Effector memory CD8-positive, alpha-beta T cell (primary cell): ENCODE results near the gene SYNGAP1.
"Not testable (repeated sequence)": the region's sequence is repeated elsewhere in the genome, so short reads cannot be mapped to it uniquely, and the experiment has no call there.

Experiments used
- ATAC-seq: fragments of 150-1000 bp; cut with Tn5 transposase; replicated peaks from 2 replicates; pipeline ENCODE4 v1.10.0; 2021; ENCODE audit warnings: mild to moderate bottlenecking, moderate library complexity
- DNase-seq, 3 experiments: peaks; one replicate each; pipeline ENCODE4 v3.0.0; 2021
- H3K27ac Mint-ChIP-seq, 2 donors: one replicate each; pipeline ENCODE4 v1.8.0; 2022; ENCODE audit warnings: mild to moderate bottlenecking in 2 of 2, mixed read lengths in 2 of 2, moderate library complexity in 2 of 2
- H3K27me3 Mint-ChIP-seq, 2 donors: one replicate each; pipeline ENCODE4 v1.8.0; 2022; ENCODE audit warnings: mixed read lengths in 2 of 2
- H3K36me3 Mint-ChIP-seq: one replicate; pipeline ENCODE4 v1.8.0; 2022; ENCODE audit warnings: mild to moderate bottlenecking, moderate library complexity, mixed read lengths; ENCODE audit not compliant: insufficient read depth
- H3K4me1 Mint-ChIP-seq, 2 donors: one replicate each; pipeline ENCODE4 v1.8.0; 2022; ENCODE audit warnings: low read depth in 2 of 2, mixed read lengths in 2 of 2
- H3K4me3 Mint-ChIP-seq, 2 donors: one replicate each; pipeline ENCODE4 v1.8.0; 2022; ENCODE audit warnings: mild to moderate bottlenecking in 2 of 2, mixed read lengths in 2 of 2, moderate library complexity in 2 of 2
- H3K9me3 Mint-ChIP-seq, 2 donors: one replicate each; pipeline ENCODE4 v1.8.0; 2022; ENCODE audit warnings: mixed read lengths in 2 of 2

Gene SYNGAP1

DNA sequence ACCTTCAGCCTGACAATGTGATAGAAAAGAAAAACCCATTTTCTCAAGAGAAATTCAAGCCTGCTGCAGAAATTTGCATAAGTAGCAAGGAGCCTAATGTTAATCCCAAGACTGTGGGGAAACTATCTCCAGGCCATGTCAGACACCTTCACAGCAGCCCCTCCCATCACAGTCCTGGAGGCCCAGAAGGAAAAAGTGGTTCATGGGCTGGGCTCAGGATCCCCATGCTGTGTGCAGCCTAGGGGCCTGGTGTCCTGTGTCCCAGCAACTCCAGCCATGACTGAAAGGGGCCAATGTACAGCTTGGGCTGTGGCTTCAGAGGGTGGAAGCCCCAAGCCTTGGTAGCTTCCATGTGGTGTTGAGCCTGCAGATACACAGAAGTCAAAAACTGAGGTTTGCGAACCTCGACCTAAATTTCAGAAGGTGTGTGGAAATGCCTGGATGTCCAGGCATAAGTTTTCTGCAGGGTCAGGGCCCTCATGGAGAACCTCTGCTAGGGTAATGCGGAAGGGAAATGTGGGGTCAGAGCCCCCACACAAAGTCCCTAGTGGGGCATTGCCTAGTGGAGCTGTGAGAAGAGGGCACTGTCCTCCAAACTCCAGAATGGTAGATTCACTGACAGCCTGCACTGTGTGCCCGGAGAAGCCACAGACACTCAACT is 46.3 kb downstream of the SYNGAP1 start:
- DNase-seq (no peak), ATAC-seq (no peak)
- H3K4me1 Mint-ChIP-seq, result no peaks in the 10 kb centered on the region
- H3K36me3 Mint-ChIP-seq, result no peaks in the 10 kb centered on the region
- H3K27ac Mint-ChIP-seq, result no peak overlapping the region
- no peaks in the 10 kb centered on the region for H3K9me3 Mint-ChIP-seq
- no peak overlapping the region for H3K4me3 Mint-ChIP-seq
- H3K27me3 Mint-ChIP-seq, result no peaks in the 10 kb centered on the region

DNA sequence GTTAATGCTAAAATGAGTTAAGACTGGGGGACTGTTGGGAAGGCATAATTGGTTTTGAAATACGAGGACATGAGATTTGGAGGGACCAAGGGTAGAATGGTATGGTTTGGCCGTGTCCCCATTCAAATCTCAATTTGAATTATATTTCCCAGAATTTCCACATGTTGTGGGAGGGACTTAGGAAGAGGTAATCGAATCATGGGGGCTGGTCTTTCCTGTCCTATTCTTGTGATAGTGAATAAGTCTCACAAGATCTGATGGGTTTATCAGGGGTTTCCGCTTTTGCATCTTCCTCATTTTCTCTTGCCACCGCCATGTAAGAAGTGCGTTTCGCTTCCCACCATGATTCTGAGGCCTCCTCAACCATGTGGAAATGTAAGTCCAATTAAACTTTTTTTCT is 47.2 kb downstream of the SYNGAP1 start:
- peak overlapping the region in 1 of 2 donors; percentile 2 for H3K27ac Mint-ChIP-seq
- no peaks in the 10 kb centered on the region for H3K4me1 Mint-ChIP-seq
- H3K36me3 Mint-ChIP-seq, result no peaks in the 10 kb centered on the region
- H3K9me3 Mint-ChIP-seq, result no peaks in the 10 kb centered on the region
- ATAC-seq, result no peak
- no peaks in the 10 kb centered on the region for H3K27me3 Mint-ChIP-seq
- no peak overlapping the region for H3K4me3 Mint-ChIP-seq
- DNase-seq, result no peak

DNA sequence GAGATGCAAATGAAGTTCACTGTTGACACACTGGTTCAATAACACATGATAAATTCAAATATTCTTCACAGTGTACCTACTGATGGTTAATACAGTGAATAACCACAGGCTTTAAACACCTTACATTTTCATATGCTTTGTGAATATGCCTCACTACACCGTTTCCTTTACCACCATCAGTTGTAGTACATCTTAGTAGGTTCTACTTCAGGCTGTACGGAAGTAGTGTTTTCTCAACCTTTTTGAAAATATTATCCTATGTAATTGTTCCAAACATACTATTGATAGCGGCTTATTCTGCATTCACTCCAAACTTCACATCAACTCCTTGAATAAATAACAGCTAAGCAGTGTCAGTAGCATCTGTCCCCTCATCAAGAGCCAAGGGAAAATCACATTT is 49.8 kb downstream of the SYNGAP1 start:
- H3K27me3 Mint-ChIP-seq, result no peaks in the 10 kb centered on the region
- H3K27ac Mint-ChIP-seq, result no peak overlapping the region
- no peak overlapping the region for H3K4me3 Mint-ChIP-seq
- H3K9me3 Mint-ChIP-seq, result no peaks in the 10 kb centered on the region
- no peak for DNase-seq
- no peaks in the 10 kb centered on the region for H3K36me3 Mint-ChIP-seq
- ATAC-seq, result no peak
- H3K4me1 Mint-ChIP-seq, result no peaks in the 10 kb centered on the region

DNA sequence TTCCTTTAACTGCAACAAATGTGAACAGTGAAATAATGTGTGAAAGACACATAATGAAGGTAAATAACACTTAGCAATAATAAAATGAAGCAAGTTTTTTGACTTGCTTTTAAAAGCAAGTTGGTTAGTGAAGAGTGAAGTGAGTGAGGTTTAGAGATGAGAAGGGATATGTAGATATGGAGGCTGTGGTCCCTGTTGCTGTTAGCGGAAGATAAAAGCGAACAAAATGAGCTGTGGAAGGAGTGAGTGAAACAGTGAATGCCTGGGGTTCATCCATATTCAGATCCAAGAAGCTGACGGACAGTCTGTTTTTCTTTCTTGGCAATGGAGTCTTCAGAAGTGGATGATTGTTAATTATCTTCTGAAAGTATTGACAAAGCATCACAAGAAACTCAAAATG is 58.0 kb downstream of the SYNGAP1 start:
- Mint-ChIP-seq H3K9me3 (no peaks in the 10 kb centered on the region), H3K36me3 (peaks cover 3% of the 10 kb centered on the region), H3K27me3 (peaks cover 0 to 14% of the 10 kb centered on the region in 2 donors), H3K4me1 (peaks cover 0 to 3% of the 10 kb centered on the region in 2 donors), H3K27ac (no peak overlapping the region), H3K4me3 (no peak overlapping the region)
- DNase-seq, result no peak
- no peak for ATAC-seq

DNA sequence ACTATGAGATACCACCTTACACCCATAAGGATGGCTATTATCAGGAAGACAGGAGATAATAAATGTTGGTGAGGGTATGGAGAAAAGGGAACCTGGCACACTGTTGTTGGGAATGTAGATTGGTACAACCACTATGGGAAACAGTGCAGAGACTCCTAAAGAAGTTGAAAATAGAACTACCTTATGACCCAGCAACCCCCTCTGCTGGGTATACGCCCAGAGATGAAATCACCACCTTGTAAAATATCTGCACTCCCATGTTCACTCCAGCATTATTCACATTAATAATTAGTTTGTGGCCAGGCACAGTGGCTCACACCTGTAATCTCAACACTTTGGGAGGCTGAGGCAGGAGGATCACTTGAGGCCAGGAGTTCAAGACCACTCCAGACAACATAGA is 61.3 kb downstream of the SYNGAP1 start:
- Mint-ChIP-seq H3K27me3 (peaks cover 0 to 14% of the 10 kb centered on the region in 2 donors), H3K4me3 (no peak overlapping the region), H3K9me3 (no peaks in the 10 kb centered on the region), H3K36me3 (peaks cover 3% of the 10 kb centered on the region), H3K4me1 (peaks cover 0 to 3% of the 10 kb centered on the region in 2 donors), H3K27ac (no peak overlapping the region)
- no peak for ATAC-seq
- no peak for DNase-seq

DNA sequence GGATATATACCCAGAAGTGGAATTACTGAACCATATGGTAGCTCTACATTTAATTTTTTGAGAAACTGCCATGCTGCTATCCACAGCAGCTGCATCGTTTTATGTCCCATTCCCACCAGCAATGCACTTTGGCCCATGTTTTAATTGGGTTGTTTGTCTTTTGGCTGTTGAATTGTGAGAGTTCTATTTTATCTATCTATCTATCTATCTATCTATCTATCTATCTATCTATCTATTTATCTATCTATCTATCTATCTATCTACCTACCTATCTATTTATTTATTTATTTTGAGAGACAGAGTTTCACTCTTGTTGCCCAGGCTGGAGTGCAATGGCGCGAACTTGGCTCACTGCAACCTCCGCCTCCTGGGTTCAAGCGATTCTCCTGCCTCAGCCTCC is 62.8 kb downstream of the SYNGAP1 start:
- H3K4me3 Mint-ChIP-seq, H3K9me3 Mint-ChIP-seq, ATAC-seq, DNase-seq, H3K36me3 Mint-ChIP-seq, H3K4me1 Mint-ChIP-seq, H3K27ac Mint-ChIP-seq: not testable (repeated sequence)
- peaks cover 1 to 17% of the 10 kb centered on the region in 2 donors for H3K27me3 Mint-ChIP-seq

DNA sequence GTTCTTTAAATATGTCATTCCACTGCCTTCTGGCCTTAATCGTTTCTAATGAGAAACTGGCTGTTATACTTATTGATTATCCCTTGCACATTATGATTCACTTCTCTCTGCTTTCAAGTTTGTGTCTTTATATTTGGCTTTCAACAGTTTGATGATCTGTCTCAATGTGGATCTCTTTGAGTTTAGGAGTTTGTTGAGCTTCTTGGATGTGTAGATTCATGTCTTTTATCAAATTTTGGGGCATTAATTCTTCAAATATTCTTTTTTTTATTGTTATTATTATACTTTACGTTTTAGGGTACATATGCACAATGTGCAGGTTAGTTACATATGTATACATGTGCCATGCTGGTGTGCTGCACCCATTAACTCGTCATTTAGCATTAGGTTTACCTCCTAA is 63.8 kb downstream of the SYNGAP1 start:
- DNase-seq (no peak), ATAC-seq (no peak)
- Mint-ChIP-seq H3K4me3 (no peak overlapping the region), H3K36me3 (no peaks in the 10 kb centered on the region), H3K4me1 (peaks cover 0 to 3% of the 10 kb centered on the region in 2 donors), H3K27me3 (peaks cover 10 to 26% of the 10 kb centered on the region in 2 donors), H3K27ac (no peak overlapping the region), H3K9me3 (no peaks in the 10 kb centered on the region)

DNA sequence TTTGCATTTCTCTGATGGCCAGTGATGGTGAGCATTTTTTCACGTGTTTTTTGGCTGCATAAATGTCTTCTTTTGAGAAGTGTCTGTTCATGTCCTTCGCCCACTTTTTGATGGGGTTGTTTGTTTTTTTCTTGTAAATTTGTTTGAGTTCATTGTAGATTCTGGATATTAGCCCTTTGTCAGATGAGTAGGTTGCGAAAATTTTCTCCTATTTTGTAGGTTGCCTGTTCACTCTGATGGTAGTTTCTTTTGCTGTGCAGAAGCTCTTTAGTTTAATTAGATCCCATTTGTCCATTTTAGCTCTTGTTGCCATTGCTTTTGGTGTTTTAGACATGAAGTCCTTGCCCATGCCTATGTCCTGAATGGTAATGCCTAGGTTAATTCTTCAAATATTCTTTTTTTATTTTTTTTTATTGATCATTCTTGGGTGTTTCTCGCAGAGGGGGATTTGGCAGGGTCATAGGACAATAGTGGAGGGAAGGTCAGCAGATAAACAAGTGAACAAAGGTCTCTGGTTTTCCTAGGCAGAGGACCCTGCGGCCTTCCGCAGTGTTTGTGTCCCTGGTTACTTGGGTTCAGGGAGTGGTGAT is 64.9 kb downstream of the SYNGAP1 start:
- H3K4me3 Mint-ChIP-seq, H3K36me3 Mint-ChIP-seq, ATAC-seq, DNase-seq, H3K9me3 Mint-ChIP-seq, H3K4me1 Mint-ChIP-seq, H3K27ac Mint-ChIP-seq: not testable (repeated sequence)
- H3K27me3 Mint-ChIP-seq, result peaks cover 16 to 29% of the 10 kb centered on the region in 2 donors

DNA sequence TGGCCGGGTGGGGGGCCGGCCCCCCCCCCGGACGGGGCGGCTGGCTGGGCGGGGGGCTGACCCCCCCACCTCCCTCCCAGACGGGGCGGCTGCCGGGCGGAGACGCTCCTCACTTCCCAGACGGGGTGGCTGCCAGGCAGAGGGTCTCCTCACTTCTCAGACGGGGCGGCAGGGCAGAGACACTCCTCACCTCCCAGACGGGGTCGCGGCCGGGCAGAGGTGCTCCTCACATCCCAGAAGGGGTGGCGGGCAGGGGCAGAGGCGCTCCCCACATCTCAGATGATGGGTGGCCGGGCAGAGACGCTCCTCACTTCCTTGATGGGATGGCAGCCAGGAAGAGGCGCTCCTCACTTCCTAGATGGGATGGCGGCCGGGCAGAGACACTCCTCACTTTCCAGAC is 65.8 kb downstream of the SYNGAP1 start:
- H3K27ac Mint-ChIP-seq, H3K4me1 Mint-ChIP-seq, H3K36me3 Mint-ChIP-seq, H3K4me3 Mint-ChIP-seq, H3K9me3 Mint-ChIP-seq, DNase-seq, ATAC-seq: not testable (repeated sequence)
- peaks cover 16 to 30% of the 10 kb centered on the region in 2 donors for H3K27me3 Mint-ChIP-seq

DNA sequence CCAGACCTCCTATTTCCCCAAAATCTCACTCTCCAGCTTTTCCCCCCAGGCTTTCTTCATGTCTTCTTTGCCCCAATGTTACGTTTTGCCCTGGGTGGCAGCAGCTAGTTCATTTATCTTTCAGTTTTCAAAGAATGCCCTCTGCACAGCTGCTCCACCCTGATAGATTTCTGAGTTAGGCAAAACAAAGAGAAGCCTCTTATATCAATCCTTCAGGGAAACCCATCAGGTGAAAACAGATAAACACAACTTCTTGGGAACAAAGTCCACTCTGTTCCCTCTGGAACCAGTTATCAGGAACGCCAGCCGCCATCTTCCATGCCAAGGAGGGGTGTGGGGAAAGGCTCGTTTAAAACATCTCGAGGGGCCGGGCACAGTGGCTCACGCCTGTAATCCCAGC is 68.5 kb downstream of the SYNGAP1 start:
- H3K9me3 Mint-ChIP-seq, result no peaks in the 10 kb centered on the region
- H3K4me3 Mint-ChIP-seq, result no peak overlapping the region
- no peak overlapping the region for H3K27ac Mint-ChIP-seq

DNA sequence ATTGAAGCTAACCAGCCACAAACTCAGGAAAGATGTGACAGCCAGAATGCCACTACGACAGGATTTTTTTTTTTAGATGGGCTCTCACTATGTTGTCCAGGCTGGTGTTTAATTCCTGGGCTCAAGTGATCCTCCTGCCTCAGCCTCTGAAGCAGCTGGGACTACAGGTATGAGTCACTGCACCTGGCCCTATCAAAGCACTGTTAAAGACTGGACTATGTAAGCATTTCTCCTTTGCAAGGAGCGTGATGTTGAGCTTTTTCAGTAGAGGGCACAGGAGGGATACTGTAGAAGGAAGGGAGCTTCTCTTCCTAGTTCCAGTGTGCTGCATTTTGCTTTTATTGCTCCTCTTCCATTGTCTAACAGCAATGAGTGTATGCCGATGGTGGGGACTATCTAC is 70.3 kb downstream of the SYNGAP1 start:
- H3K27ac Mint-ChIP-seq, result no peak overlapping the region
- no peaks in the 10 kb centered on the region for H3K36me3 Mint-ChIP-seq
- no peak for ATAC-seq
- peaks cover 16 to 27% of the 10 kb centered on the region in 2 donors for H3K27me3 Mint-ChIP-seq
- H3K4me1 Mint-ChIP-seq, result no peaks in the 10 kb centered on the region
- no peak for DNase-seq
- H3K9me3 Mint-ChIP-seq, result no peaks in the 10 kb centered on the region
- H3K4me3 Mint-ChIP-seq, result no peak overlapping the region

More for the DNA sequence above, 68.5 kb downstream of the SYNGAP1 start:
- H3K27me3 Mint-ChIP-seq, result peaks cover 16 to 27% of the 10 kb centered on the region in 2 donors
- ATAC-seq (no peak), DNase-seq (no peak)
- H3K4me1 Mint-ChIP-seq, result no peaks in the 10 kb centered on the region
- no peaks in the 10 kb centered on the region for H3K36me3 Mint-ChIP-seq

DNA sequence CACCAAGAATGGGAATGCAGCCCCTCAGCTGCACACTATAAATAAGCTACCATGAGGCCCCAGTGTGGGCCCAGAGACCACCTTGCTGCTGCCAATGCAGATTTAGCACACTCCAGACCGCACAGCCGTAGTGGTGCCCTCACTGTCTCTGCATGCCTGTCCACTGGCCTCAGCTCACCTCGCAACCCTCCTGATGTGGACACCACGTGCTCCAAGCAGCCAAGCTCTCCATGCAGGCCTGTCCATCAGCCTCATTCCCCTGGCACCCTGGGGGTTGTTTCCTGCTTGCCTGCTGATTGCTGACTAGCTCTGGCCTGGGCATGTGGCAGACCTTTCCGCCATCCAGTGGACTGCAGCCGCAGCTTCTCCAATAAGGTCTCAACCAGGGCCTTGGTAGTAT is 70.8 kb downstream of the SYNGAP1 start:
- H3K4me1 Mint-ChIP-seq, result no peaks in the 10 kb centered on the region
- ATAC-seq (no peak), DNase-seq (no peak)
- no peaks in the 10 kb centered on the region for H3K36me3 Mint-ChIP-seq
- H3K27me3 Mint-ChIP-seq, result peaks cover 16 to 27% of the 10 kb centered on the region in 2 donors
- no peak overlapping the region for H3K27ac Mint-ChIP-seq
- no peak overlapping the region for H3K4me3 Mint-ChIP-seq
- no peaks in the 10 kb centered on the region for H3K9me3 Mint-ChIP-seq

DNA sequence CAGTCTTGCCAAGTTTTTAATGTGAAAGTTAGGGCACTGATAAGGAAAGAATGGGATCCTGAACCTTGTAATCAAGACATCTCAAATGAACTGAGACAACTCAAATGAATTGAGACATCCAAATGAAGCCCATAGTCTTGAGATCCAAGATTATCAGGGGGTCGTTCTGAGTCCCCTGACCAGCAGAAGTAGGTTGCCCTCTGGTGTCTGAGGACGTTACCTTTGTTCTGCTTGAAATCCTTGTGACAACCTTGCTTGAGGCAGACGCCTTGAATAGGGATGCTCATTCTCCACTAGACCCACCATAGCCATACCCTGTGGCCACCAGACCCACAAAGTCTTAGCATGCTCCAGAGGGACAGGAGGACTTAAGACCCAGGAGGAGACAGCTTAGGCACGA is 72.2 kb downstream of the SYNGAP1 start:
- H3K9me3 Mint-ChIP-seq, result no peaks in the 10 kb centered on the region
- no peaks in the 10 kb centered on the region for H3K36me3 Mint-ChIP-seq
- DNase-seq (no peak), ATAC-seq (no peak)
- H3K27ac Mint-ChIP-seq, result no peak overlapping the region
- no peaks in the 10 kb centered on the region for H3K4me1 Mint-ChIP-seq
- H3K4me3 Mint-ChIP-seq, result no peak overlapping the region
- peaks cover 16 to 27% of the 10 kb centered on the region in 2 donors for H3K27me3 Mint-ChIP-seq

DNA sequence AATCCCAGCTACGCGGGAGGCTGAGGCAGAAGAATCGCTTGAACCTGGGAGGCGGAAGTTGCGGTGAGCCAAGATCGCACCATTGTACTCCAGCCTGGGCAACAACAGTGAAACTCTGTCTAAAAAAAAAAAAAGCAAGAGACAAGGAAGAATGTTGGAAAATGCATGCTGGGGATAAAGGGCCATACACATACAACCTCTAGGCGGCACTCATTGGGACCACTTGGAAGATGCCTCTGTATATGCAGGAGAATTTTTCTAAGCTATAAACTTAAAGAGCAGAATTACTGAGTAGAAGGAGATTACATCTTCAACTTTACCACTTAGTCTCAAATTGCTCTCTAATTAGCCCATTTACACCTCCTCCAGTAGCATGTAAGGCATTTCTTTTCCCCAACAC is 77.3 kb downstream of the SYNGAP1 start:
- no peak overlapping the region for H3K4me3 Mint-ChIP-seq
- H3K4me1 Mint-ChIP-seq, result no peaks in the 10 kb centered on the region
- ATAC-seq (no peak), DNase-seq (no peak)
- H3K9me3 Mint-ChIP-seq, result no peaks in the 10 kb centered on the region
- H3K27me3 Mint-ChIP-seq, result no peaks in the 10 kb centered on the region
- H3K36me3 Mint-ChIP-seq, result no peaks in the 10 kb centered on the region
- no peak overlapping the region for H3K27ac Mint-ChIP-seq
